ENCODE data around the gene GNMT. TPM values are rescaled to one million over a fixed set of nuclear protein-coding genes. Genes with fewer than 3 reads are reported as not detected.
A peak's percentile ranks its signal among the peaks of the same experiment; 100 is the strongest.

The GNMT gene
- total and polyA plus RNA-seq, 10 of the 15 experiments (the other 5 are each of a cell fraction or from before 2014, with no cell fraction given): 0.27 to 1.1 (median 0.39) TPM

DNA sequence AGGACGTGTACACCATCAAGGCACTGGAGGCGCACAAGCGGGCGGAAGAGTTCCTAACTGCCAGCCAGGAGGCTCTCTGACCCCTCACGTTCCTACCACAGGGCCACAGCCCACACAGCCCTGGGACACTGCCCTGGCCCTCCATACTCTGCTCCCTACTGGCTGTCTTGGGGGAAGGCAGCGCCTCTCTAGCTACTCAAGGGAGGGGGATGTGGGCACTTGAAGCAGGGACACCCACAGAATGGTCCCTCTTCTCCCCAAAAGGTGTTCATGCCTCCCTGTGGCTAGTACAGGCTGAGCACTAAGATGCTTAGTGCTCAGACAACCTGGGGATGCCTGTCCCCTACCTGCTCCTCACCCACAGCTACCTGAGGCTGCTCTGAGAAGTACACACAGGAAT lies 50.7 kb downstream of the GNMT start (continued):
- TF ChIP-seq, protein P1, sequence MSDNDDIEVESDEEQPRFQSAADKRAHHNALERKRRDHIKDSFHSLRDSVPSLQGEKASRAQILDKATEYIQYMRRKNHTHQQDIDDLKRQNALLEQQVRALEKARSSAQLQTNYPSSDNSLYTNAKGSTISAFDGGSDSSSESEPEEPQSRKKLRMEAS (IDR thresholded peaks at IDR 0.05; ENCODE audit: low read depth, low read length): no peak
- TF ChIP-seq ESRRA (IDR thresholded peaks at IDR 0.05; ENCODE audit: low read length) (no peak), ZNF207 (IDR thresholded peaks at IDR 0.05; ENCODE audit: borderline replicate concordance) (no peak), SMAD1 (IDR thresholded peaks at IDR 0.05; ENCODE audit: low read depth, partially characterized antibody) (no peak)

DNA sequence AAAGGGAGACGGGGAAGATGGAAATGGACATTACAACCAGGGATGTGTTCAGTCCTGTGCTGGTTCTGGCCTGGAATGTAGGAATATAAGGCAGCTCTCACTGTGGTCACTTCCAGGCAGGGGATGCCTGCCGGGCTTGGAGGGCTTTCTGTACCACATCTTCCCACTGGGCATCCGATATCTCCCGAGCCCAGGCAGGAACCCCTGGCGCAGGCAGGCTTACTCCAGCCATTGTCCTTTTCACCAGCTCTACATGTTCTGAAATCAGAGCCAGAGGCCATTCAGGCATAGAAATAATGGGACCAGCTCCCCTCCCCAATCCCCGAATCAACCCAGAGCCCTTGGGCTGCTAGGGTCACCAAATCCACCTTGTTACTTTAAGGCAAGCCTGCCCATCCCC lies 51.8 kb downstream of the GNMT start:
- intact Hi-C loops (cut with micrococcal nuclease; ENCODE audit: unreplicated experiment): no loop called here
- in situ Hi-C loops (cut with MboI): no loop called here
- H3K4me2 ChIP-seq (ENCODE audit: control insufficient read depth, insufficient read depth): peak overlapping the region; percentile 98
- peaks cover 22% of the 10 kb centered on the region in 2 experiments for H3K36me3 ChIP-seq (ENCODE audit: control insufficient read depth in 2 of 2, insufficient read depth in 2 of 2, low read length in 1 of 2)
- H3K27ac ChIP-seq (ENCODE audit: control insufficient read depth, insufficient read depth): no peak overlapping the region; the same call in 1 of the 2 replicates
- 65% methylated on average over 6 of the region's 6 CpGs for WGBS (ENCODE audit: insufficient coverage, insufficient replicate concordance, low lambda C conversion rate, missing lambda C conversion rate)
- FAIRE-seq (no peak), ATAC-seq (no peak), DNase-seq (ENCODE audit: low read depth, low spot score) (no peak)
- peak overlapping the region; percentile 85 for H3K4me3 ChIP-seq
- peaks cover 23% of the 10 kb centered on the region for H3K79me2 ChIP-seq (ENCODE audit: control insufficient read depth, insufficient read depth, low read length)
- CTCF ChIA-PET: interaction anchor here (1.4 to 2.5 kb wide), 4 partner anchors 12 to 135 kb away, joined by 3 to 10 read pairs (median 4); no protein-coding TSS in a partner anchor
- no peak for TF ChIP-seq ZNF24 (IDR thresholded peaks at IDR 0.05)
- POLR2A ChIA-PET: interaction anchor here (1.2 to 3.3 kb wide), 3 partner anchors 10 to 42 kb away, joined by 6 to 22 read pairs (median 8); partner anchors contain the start of genes CUL7 and PPP2R5D
- H3K4me1 ChIP-seq (ENCODE audit: control insufficient read depth, insufficient read depth, low read length): peaks cover 7% of the 10 kb centered on the region
- no peaks in the 10 kb centered on the region for H4K20me1 ChIP-seq (ENCODE audit: control insufficient read depth, insufficient read depth)
- no peaks in the 10 kb centered on the region for H3K9me3 ChIP-seq (replicated peaks; ENCODE audit: control insufficient read depth, insufficient read depth, low read length)
- RAD21 ChIA-PET (ENCODE audit: unreplicated experiment): no interaction called here
- no peaks in the 10 kb centered on the region for H3K27me3 ChIP-seq (replicated peaks in 1 of 2; ENCODE audit: control insufficient read depth in 2 of 2, insufficient read depth in 2 of 2, low read length in 1 of 2)
- peak overlapping the region; percentile 73 for H3K9ac ChIP-seq (ENCODE audit: control insufficient read depth, insufficient read depth, low read length)
- SMC1A ChIA-PET (ENCODE audit: uncharacterized antibody, unreplicated experiment): interaction anchor here (0.7 to 2.8 kb wide), 6 partner anchors 9 to 83 kb away, joined by 3 to 13 read pairs (median 6); partner anchors contain the start of genes CNPY3, KLC4, MRPL2 and PPP2R5D
- no TSS peak for BruUV-seq (replicated peaks)
- no peak overlapping the region for H2AFZ ChIP-seq (ENCODE audit: control insufficient read depth, low read depth, low read length)
